Measurements from ENCODE around the gene GABRA6.

GRCh38 chr5:161720460-161720859, 34.9 kb downstream of the GABRA6 start:
- TF ChIP-seq, protein P1, sequence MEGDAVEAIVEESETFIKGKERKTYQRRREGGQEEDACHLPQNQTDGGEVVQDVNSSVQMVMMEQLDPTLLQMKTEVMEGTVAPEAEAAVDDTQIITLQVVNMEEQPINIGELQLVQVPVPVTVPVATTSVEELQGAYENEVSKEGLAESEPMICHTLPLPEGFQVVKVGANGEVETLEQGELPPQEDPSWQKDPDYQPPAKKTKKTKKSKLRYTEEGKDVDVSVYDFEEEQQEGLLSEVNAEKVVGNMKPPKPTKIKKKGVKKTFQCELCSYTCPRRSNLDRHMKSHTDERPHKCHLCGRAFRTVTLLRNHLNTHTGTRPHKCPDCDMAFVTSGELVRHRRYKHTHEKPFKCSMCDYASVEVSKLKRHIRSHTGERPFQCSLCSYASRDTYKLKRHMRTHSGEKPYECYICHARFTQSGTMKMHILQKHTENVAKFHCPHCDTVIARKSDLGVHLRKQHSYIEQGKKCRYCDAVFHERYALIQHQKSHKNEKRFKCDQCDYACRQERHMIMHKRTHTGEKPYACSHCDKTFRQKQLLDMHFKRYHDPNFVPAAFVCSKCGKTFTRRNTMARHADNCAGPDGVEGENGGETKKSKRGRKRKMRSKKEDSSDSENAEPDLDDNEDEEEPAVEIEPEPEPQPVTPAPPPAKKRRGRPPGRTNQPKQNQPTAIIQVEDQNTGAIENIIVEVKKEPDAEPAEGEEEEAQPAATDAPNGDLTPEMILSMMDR (IDR thresholded peaks at IDR 0.05): no peak
- no peak for TF ChIP-seq POLR2A (IDR thresholded peaks at IDR 0.05)
